T-cell (primary cell): ENCODE measurements around the gene TNFSF9. TPM values are rescaled to one million over a fixed set of nuclear protein-coding genes. Genes with fewer than 3 reads are reported as not detected.

Experiments
- ATAC-seq, 4 experiments: fragments of 200-7000 bp in 3 of 4; fragments of 150-1000 bp in 1 of 4; cut with Tn5 transposase; replicated peaks in 1 of 4; 1 replicate in 3 of 4; 2 replicates in 1 of 4; pipeline ENCODE4 v1.10.0; 2021; ENCODE audit warnings: moderate library complexity in 3 of 4, mild to moderate bottlenecking in 2 of 4, moderate number of reproducible peaks in 1 of 4
- CTCF ChIA-PET, 2 donors: fragments of 300-600 bp; sonication (Branson Sonifier 250); formaldehyde crosslinking; loops; one replicate each; lab custom pipeline; 2022; ENCODE audit warnings: antibody characterized with exemption in 2 of 2; lab: Charles Lee
- POLR2A ChIA-PET, 2 donors: fragments of 300-600 bp; sonication (Branson Sonifier 250); formaldehyde crosslinking; loops; one replicate each; lab custom pipeline; 2022; ENCODE audit warnings: antibody characterized with exemption in 2 of 2; lab: Charles Lee
- DNase-seq, 35 experiments: peaks; one replicate each; pipeline versions ENCODE4 v3.0.0 to v3.0.0-alpha.2; 2013 to 2023
- H3K27ac ChIP-seq: one replicate; pipeline ENCODE4 v1.5.1; 2013; ENCODE audit warnings: low read length
- H3K27me3 ChIP-seq, 2 experiments: replicated peaks in 1 of 2; 1 replicate in 1 of 2; 2 replicates in 1 of 2; pipeline versions ENCODE4 v1.6.1 to v1.7.0; 2013; ENCODE audit warnings: low read length in 1 of 2, mixed read lengths in 1 of 2; ENCODE audit not compliant: control insufficient read depth in 2 of 2, insufficient read depth in 2 of 2; ENCODE audit errors: extremely low read depth in 1 of 2
- H3K36me3 ChIP-seq, 2 donors: 1 replicate in 1 of 2; 2 replicates in 1 of 2; pipeline versions ENCODE4 v1.6.1 to v1.7.0; 2013; ENCODE audit warnings: low read length in 1 of 2; ENCODE audit not compliant: control insufficient read depth in 2 of 2, insufficient read depth in 1 of 2; ENCODE audit errors: extremely low read depth in 1 of 2
- H3K4me1 ChIP-seq, 2 experiments: 1 replicate in 1 of 2; 2 replicates in 1 of 2; pipeline versions ENCODE4 v1.6.1 to v1.7.0; 2013; ENCODE audit warnings: low read length in 2 of 2, mixed read lengths in 1 of 2; ENCODE audit not compliant: insufficient read depth in 2 of 2, control insufficient read depth in 1 of 2; ENCODE audit errors: extremely low read depth in 1 of 2
- H3K4me3 ChIP-seq, 2 donors: 1 replicate in 1 of 2; 2 replicates in 1 of 2; pipeline versions ENCODE4 v1.5.1 to v1.7.0; 2013; ENCODE audit warnings: mild to moderate bottlenecking in 2 of 2, low read length in 1 of 2, moderate library complexity in 1 of 2; ENCODE audit not compliant: control insufficient read depth in 1 of 2; ENCODE audit errors: extremely low read depth in 1 of 2
- H3K9me3 ChIP-seq: 2 replicates; pipeline ENCODE4 v1.7.0; 2013
- H3K27ac Mint-ChIP-seq, 2 donors: one replicate each; pipeline ENCODE4 v1.8.0; 2020 to 2021; ENCODE audit warnings: mild to moderate bottlenecking in 2 of 2, mixed read lengths in 2 of 2
- H3K27me3 Mint-ChIP-seq, 2 donors: one replicate each; pipeline ENCODE4 v1.8.0; 2021 to 2022; ENCODE audit warnings: mixed read lengths in 2 of 2
- H3K36me3 Mint-ChIP-seq: one replicate; pipeline ENCODE4 v1.8.0; 2021; ENCODE audit warnings: mixed read lengths
- H3K4me1 Mint-ChIP-seq, 3 donors: one replicate each; pipeline ENCODE4 v1.8.0; 2020 to 2022; ENCODE audit warnings: mixed read lengths in 3 of 3, mild to moderate bottlenecking in 1 of 3
- H3K4me3 Mint-ChIP-seq, 3 donors: one replicate each; pipeline ENCODE4 v1.8.0; 2020 to 2022; ENCODE audit warnings: mild to moderate bottlenecking in 3 of 3, mixed read lengths in 3 of 3, moderate library complexity in 3 of 3
- H3K9me3 Mint-ChIP-seq, 3 donors: one replicate each; pipeline ENCODE4 v1.8.0; 2020 to 2022; ENCODE audit warnings: mixed read lengths in 3 of 3
- WGBS: methylation state at CpG from one replicate; pipeline ENCODE4 v1.1.5; 2013; ENCODE audit warnings: missing lambda C conversion rate; ENCODE audit not compliant: insufficient coverage; 5-methylcytosine and 5-hydroxymethylcytosine counted together
- total RNA-seq, 35 experiments: library from RNA in 6 of 35; stranded (reverse) in 6 of 35; fragments of 120-200 nt in 1 of 35; gene quantifications; one replicate each; pipeline versions ENCODE4 v1.2.1 to v1.2.4 and lab custom pipeline; 2013 to 2026

TNFSF9 gene
- total RNA-seq, 5 donors from 2014 or later (not counting 1 experiment from before 2014, with no cell fraction given) = 1.3 to 6.0 (median 1.6) TPM

GRCh38 chr19:6514926-6515544 is 15.8 kb upstream of the TNFSF9 start:
- H3K36me3 ChIP-seq = no peaks in the 10 kb centered on the region
- H3K4me3 ChIP-seq = no peak overlapping the region
- Mint-ChIP-seq H3K9me3 (no peaks in the 10 kb centered on the region), H3K36me3 (no peaks in the 10 kb centered on the region), H3K27me3 (no peaks in the 10 kb centered on the region), H3K27ac (peak overlapping the region in 1 of 2 donors; percentile 71), H3K4me3 (peak overlapping the region; percentile 59 to 96 (median 64)), H3K4me1 (peaks cover 26 to 35% (median 35%) of the 10 kb centered on the region in 3 donors)
- no peaks in the 10 kb centered on the region for H3K9me3 ChIP-seq
- H3K4me1 ChIP-seq = peaks cover 13 to 31% of the 10 kb centered on the region in 2 experiments
- no peak for ATAC-seq
- CTCF ChIA-PET = interaction anchor here in 1 of 2 donors (0.5 kb wide), 1 partner anchor 1413 kb away, joined by 3 read pairs; no protein-coding TSS in a partner anchor
- POLR2A ChIA-PET = interaction anchor here in 1 of 2 donors (0.7 kb wide), 1 partner anchor 91 kb away, joined by 3 read pairs; no protein-coding TSS in a partner anchor
- no peak for DNase-seq
- no peak overlapping the region for H3K27ac ChIP-seq
- WGBS = 90% methylated on average over 9 of the region's 15 CpGs
- H3K27me3 ChIP-seq = no peaks in the 10 kb centered on the region

GRCh38 chr19:6516018-6516658 is 14.7 kb upstream of the TNFSF9 start:
- H3K4me1 ChIP-seq = peaks cover 13 to 31% of the 10 kb centered on the region in 2 experiments
- peak; percentile 67 to 71 (median 70) for ATAC-seq
- ChIA-PET POLR2A (interaction anchor here in 1 of 2 donors (0.6 to 0.7 kb wide), 2 partner anchors 92 to 135 kb away, joined by 3 read pairs; no protein-coding TSS in a partner anchor), CTCF (interaction anchor here (0.6 to 2.5 kb wide), 11 partner anchors 33 to 369 kb away, joined by 3 to 20 read pairs (median 3); partner anchors contain the start of genes GPR108 (in 1 of the 2) and VAV1 (in 1 of the 2))
- no peak overlapping the region for H3K27ac ChIP-seq
- WGBS = 2% methylated on average over 25 of the region's 26 CpGs
- peak overlapping the region; percentile 90 to 96 (median 94) for H3K4me3 Mint-ChIP-seq
- peak in 27 of 35 experiments; percentile 20 to 77 (median 38) for DNase-seq
- H3K4me1 Mint-ChIP-seq = peaks cover 26 to 37% (median 35%) of the 10 kb centered on the region in 3 donors
- H3K9me3 Mint-ChIP-seq = no peaks in the 10 kb centered on the region
- peak overlapping the region; percentile 50 to 89 for H3K4me3 ChIP-seq
- no peak overlapping the region for H3K27ac Mint-ChIP-seq
- H3K9me3 ChIP-seq = no peaks in the 10 kb centered on the region
- no peaks in the 10 kb centered on the region for H3K27me3 ChIP-seq
- no peaks in the 10 kb centered on the region for H3K36me3 ChIP-seq
- H3K36me3 Mint-ChIP-seq = no peaks in the 10 kb centered on the region
- H3K27me3 Mint-ChIP-seq = no peaks in the 10 kb centered on the region

DNA sequence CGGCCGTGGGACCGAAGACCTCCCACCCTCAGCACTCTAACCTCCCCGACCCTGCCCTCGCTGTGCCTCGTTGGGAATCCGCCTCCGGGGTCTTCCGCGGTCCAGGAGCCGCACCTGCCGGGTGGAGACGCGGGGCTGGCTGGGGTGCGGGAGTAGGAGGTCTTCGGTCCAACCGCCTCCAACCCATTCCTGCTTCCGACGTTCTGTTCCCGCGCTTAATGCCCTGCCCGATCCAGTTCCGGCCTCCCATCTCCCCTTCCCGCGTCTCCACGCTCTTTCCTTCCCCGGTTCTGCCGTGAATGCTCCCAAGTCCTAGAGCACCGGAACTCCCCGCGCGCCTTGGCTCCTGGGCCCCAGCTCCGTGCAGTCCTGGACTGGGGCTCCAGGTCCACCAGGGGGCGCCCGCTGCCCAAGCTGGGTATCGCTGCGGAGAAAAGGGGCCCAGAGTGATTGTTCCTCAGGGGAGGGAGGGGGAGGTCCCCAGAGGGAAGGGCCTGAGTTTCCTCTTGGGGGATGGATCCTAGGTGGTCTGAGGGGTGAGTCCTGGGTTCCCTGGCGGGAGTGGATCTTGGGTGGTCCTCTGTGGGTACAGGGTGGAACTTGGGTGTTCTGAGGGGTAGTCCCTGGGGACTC is 14.1 kb upstream of the TNFSF9 start:
- WGBS = 0% methylated on average over 15 of the region's 38 CpGs
- H3K27me3 Mint-ChIP-seq = no peaks in the 10 kb centered on the region
- no peaks in the 10 kb centered on the region for H3K9me3 Mint-ChIP-seq
- Histone ChIP-seq H3K9me3 (no peaks in the 10 kb centered on the region), H3K4me3 (peak overlapping the region; percentile 50 to 89), H3K27me3 (no peaks in the 10 kb centered on the region), H3K27ac (no peak overlapping the region), H3K4me1 (peaks cover 13 to 33% of the 10 kb centered on the region in 2 experiments), H3K36me3 (no peaks in the 10 kb centered on the region)
- H3K4me1 Mint-ChIP-seq = peaks cover 26 to 37% (median 36%) of the 10 kb centered on the region in 3 donors
- peak overlapping the region; percentile 90 to 96 (median 94) for H3K4me3 Mint-ChIP-seq
- ChIA-PET CTCF (interaction anchor here (0.6 to 2.5 kb wide), 14 partner anchors 33 to 421 kb away, joined by 3 to 20 read pairs (median 3); partner anchors contain the start of genes GPR108 (in 1 of the 2) and VAV1 (in 1 of the 2)), POLR2A (interaction anchor here in 1 of 2 donors (0.6 kb wide), 1 partner anchor 135 kb away, joined by 3 read pairs; no protein-coding TSS in a partner anchor)
- no peaks in the 10 kb centered on the region for H3K36me3 Mint-ChIP-seq
- ATAC-seq (peak; percentile 86 to 90 (median 88)), DNase-seq (peak; percentile 67 to 96 (median 87))
- peak overlapping the region; percentile 18 to 67 for H3K27ac Mint-ChIP-seq

DNA sequence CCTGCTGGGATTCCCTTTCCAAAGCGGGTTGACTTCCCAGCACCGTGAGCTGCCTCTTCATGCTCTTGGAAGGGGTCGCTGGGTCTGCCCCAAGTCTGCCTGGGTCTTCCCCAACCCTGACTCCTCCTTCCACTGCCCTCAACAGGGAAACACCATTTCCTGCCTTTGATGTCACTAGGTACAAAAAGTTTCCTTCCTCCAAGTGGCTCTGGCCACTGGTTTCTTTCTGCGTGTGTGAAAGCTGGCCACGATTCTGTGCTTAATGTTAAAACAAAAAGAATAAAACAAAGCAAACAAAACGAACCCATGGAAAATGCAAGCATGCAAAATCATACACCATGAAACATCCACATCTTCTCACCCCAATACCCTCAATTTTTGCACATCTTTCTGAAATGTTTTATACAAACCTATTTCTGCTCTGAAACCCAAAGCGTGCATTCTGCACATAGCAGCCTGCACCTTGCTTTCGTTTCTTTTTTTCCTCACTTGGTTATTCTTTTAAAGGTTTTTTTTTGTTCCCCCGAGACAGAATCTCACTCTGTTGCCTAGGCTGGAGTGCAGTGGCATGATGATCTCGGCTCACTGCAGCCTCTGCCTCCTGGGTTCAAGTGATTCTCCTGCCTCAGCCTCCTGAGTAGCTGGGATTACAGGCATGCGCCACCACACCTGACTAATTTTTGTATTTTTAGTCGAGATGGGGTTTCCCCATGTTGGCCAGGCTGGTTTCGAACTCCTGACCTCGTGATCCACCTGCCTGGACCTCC is 12.5 kb upstream of the TNFSF9 start:
- H3K36me3 ChIP-seq = no peaks in the 10 kb centered on the region
- ATAC-seq (no peak), DNase-seq (peak in 1 of 35 experiments; percentile 52)
- Mint-ChIP-seq H3K27me3 (no peaks in the 10 kb centered on the region), H3K9me3 (no peaks in the 10 kb centered on the region), H3K4me1 (peaks cover 35 to 45% (median 43%) of the 10 kb centered on the region in 3 donors), H3K36me3 (no peaks in the 10 kb centered on the region), H3K27ac (peak overlapping the region; percentile 12 to 18), H3K4me3 (peak overlapping the region; percentile 50 to 96 (median 55))
- peaks cover 13 to 44% of the 10 kb centered on the region in 2 experiments for H3K4me1 ChIP-seq
- H3K27ac ChIP-seq = no peak overlapping the region
- 7% methylated on average over 9 of the region's 14 CpGs for WGBS
- no peak overlapping the region for H3K4me3 ChIP-seq
- ChIA-PET CTCF (interaction anchor here (0.6 to 2.5 kb wide), 4 partner anchors 20 to 345 kb away, joined by 3 to 20 read pairs (median 5); partner anchors contain the start of gene DENND1C (in 1 of the 2)), POLR2A (no interaction called here)
- no peaks in the 10 kb centered on the region for H3K27me3 ChIP-seq
- H3K9me3 ChIP-seq = no peaks in the 10 kb centered on the region

- peak overlapping the region in 2 of 3 donors; percentile 42 to 96 for H3K4me3 Mint-ChIP-seq
- peak overlapping the region in 1 of 2 donors; percentile 17 for H3K27ac Mint-ChIP-seq
- no peak for ATAC-seq
- ChIA-PET CTCF (no interaction called here), POLR2A (interaction anchor here in 1 of 2 donors (0.7 kb wide), 1 partner anchor 16 kb away, joined by 5 read pairs; no protein-coding TSS in a partner anchor)
- peaks cover 35 to 45% (median 43%) of the 10 kb centered on the region in 3 donors for H3K4me1 Mint-ChIP-seq
- Histone ChIP-seq H3K36me3 (no peaks in the 10 kb centered on the region), H3K4me3 (no peak overlapping the region), H3K27ac (no peak overlapping the region), H3K9me3 (no peaks in the 10 kb centered on the region), H3K27me3 (no peaks in the 10 kb centered on the region), H3K4me1 (peaks cover 13 to 44% of the 10 kb centered on the region in 2 experiments)
- no peaks in the 10 kb centered on the region for H3K9me3 Mint-ChIP-seq
- H3K27me3 Mint-ChIP-seq = no peaks in the 10 kb centered on the region
- DNase-seq = no peak
- no CpG with 5 or more reads among the region's 2 CpGs for WGBS
- H3K36me3 Mint-ChIP-seq = no peaks in the 10 kb centered on the region
Observed at GRCh38 chr19:6519289-6519688, 11.5 kb upstream of the TNFSF9 start.
